ENCODE measurements around the gene CDK19.

CDK19 gene

GRCh38 chr6:110683241-110683640 is 132.0 kb downstream of the CDK19 start:
- DNase-seq (ENCODE audit: low read depth) = no peak
- TF ChIP-seq CTCF (IDR thresholded peaks at IDR 0.05; ENCODE audit: control insufficient read depth, extremely low read depth, insufficient read depth) = no peak
- no peak overlapping the region for H3K4me3 ChIP-seq (ENCODE audit: low read depth, low read length)

GRCh38 chr6:110682460-110682853 is 132.8 kb downstream of the CDK19 start:
- peak overlapping the region; percentile 42 for H3K4me3 ChIP-seq (ENCODE audit: low read depth, low read length)
- peak; percentile 71 for TF ChIP-seq CTCF (IDR thresholded peaks at IDR 0.05; ENCODE audit: control insufficient read depth, extremely low read depth, insufficient read depth)
- DNase-seq (ENCODE audit: low read depth) = peak; percentile 87

GRCh38 chr6:110681543-110682459 is 133.5 kb downstream of the CDK19 start:
- TF ChIP-seq CTCF (IDR thresholded peaks at IDR 0.05; ENCODE audit: control insufficient read depth, extremely low read depth, insufficient read depth) = no peak
- peak overlapping the region; percentile 42 for H3K4me3 ChIP-seq (ENCODE audit: low read depth, low read length)
- peak; percentile 94 for DNase-seq (ENCODE audit: low read depth)

GRCh38 chr6:110676396-110676795 is 138.9 kb downstream of the CDK19 start:
- no peak overlapping the region for H3K4me3 ChIP-seq (ENCODE audit: low read depth, low read length)
- no peak for TF ChIP-seq CTCF (IDR thresholded peaks at IDR 0.05; ENCODE audit: control insufficient read depth, extremely low read depth, insufficient read depth)
- DNase-seq (ENCODE audit: low read depth) = no peak

GRCh38 chr6:110674096-110674495 is 141.2 kb downstream of the CDK19 start:
- no peak for TF ChIP-seq CTCF (IDR thresholded peaks at IDR 0.05; ENCODE audit: control insufficient read depth, extremely low read depth, insufficient read depth)
- no peak for DNase-seq (ENCODE audit: low read depth)
- H3K4me3 ChIP-seq (ENCODE audit: low read depth, low read length) = no peak overlapping the region

GRCh38 chr6:110672122-110672521 is 143.1 kb downstream of the CDK19 start:
- DNase-seq (ENCODE audit: low read depth) = peak; percentile 69
- TF ChIP-seq CTCF (IDR thresholded peaks at IDR 0.05; ENCODE audit: control insufficient read depth, extremely low read depth, insufficient read depth) = no peak
- H3K4me3 ChIP-seq (ENCODE audit: low read depth, low read length) = no peak overlapping the region

All from LNCaP clone FGC (cell line).